Measurements from ENCODE around the gene CTBP2.

The CTBP2 gene

DNA sequence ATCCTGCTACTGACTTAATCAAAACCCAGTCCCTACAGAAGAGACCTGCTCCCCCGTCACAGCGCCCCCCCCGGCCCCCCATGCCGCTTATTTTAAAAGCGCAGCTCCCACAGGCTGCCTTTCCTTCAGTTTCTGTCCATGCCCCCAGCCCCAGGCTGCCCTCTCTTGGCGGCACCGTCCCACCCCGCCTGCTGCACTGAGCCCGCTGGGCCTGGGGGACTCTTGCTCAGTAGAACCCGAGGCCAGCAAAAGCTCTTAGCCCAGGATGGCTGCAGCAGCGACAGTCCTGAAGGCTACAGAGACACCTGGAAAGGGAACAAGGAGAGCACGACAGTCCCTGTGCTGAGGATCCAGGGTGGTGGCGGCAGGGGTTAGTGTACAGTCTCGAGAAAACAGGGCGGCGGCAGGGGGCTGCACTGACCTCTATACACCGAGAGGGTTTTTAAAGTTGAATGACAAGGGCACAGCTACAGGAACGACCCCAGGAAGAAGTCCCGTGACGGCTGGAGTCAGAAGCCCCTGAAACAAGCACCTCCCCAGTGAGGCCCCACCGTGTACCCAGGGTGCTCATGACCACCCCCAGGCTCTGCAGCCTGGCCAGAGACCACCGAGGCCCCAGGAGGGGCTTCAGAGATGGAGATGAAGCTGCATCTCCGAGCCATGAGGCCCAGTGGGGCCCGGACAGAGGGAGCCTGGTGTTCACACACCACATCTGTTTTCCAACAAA, 164.1 kb downstream of the CTBP2 start:
- no peaks in the 10 kb centered on the region for H3K36me3 ChIP-seq (replicated peaks; ENCODE audit: insufficient read depth, low read length)
- H3K27me3 ChIP-seq (replicated peaks; ENCODE audit: insufficient read depth, low read length): peaks cover 37% of the 10 kb centered on the region
- no peak overlapping the region for H3K4me2 ChIP-seq (ENCODE audit: low read depth, low read length)
- TF ChIP-seq EZH2phosphoT487 (IDR thresholded peaks at IDR 0.05; ENCODE audit: low read length): no peak
- TF ChIP-seq, protein P1, sequence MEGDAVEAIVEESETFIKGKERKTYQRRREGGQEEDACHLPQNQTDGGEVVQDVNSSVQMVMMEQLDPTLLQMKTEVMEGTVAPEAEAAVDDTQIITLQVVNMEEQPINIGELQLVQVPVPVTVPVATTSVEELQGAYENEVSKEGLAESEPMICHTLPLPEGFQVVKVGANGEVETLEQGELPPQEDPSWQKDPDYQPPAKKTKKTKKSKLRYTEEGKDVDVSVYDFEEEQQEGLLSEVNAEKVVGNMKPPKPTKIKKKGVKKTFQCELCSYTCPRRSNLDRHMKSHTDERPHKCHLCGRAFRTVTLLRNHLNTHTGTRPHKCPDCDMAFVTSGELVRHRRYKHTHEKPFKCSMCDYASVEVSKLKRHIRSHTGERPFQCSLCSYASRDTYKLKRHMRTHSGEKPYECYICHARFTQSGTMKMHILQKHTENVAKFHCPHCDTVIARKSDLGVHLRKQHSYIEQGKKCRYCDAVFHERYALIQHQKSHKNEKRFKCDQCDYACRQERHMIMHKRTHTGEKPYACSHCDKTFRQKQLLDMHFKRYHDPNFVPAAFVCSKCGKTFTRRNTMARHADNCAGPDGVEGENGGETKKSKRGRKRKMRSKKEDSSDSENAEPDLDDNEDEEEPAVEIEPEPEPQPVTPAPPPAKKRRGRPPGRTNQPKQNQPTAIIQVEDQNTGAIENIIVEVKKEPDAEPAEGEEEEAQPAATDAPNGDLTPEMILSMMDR (IDR thresholded peaks at IDR 0.05; ENCODE audit: low read length): no peak
- no peak for TF ChIP-seq EZH2 (optimal IDR thresholded peaks at IDR 0.05; ENCODE audit: low read depth, low read length)
- no peak overlapping the region for H3K9ac ChIP-seq (ENCODE audit: low read length)
- H3K4me1 ChIP-seq (ENCODE audit: low read length): no peaks in the 10 kb centered on the region
- DNase-seq: no peak
- H2AFZ ChIP-seq (ENCODE audit: low read length): no peak overlapping the region
- H3F3A ChIP-seq (ENCODE audit: insufficient read depth, low read length): no peaks in the 10 kb centered on the region
- H3K79me2 ChIP-seq (ENCODE audit: low read length): no peaks in the 10 kb centered on the region
- H3K9me3 ChIP-seq (replicated peaks; ENCODE audit: insufficient read depth, low read length): no peaks in the 10 kb centered on the region
- H3K27ac ChIP-seq (ENCODE audit: low read length): no peak overlapping the region
- no peaks in the 10 kb centered on the region for H4K20me1 ChIP-seq (ENCODE audit: insufficient read depth, low read length)
- H3K9me2 ChIP-seq (replicated peaks; ENCODE audit: insufficient read depth, low read length): no peaks in the 10 kb centered on the region
- no peak overlapping the region for H3K4me3 ChIP-seq (ENCODE audit: low read length)

DNA sequence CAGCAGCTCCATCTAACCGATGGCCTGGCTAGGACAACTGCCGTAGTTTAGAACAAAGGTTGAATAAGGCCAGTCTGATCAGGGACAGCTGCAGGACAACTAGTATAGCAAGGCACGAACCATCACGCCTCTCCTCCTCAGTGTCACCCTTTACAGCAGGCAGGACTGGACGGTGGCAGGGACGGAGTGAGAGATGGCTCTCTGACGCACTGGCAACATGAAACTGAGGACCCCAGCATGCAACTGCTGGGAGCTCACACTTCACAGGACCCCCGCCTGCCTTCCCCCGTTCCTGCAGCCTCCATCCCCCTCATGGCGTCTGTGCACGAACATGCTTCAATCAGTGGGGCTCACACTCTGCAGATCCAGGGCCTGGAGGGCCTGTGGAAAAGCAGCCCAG, 164.8 kb downstream of the CTBP2 start:
- H4K20me1 ChIP-seq (ENCODE audit: insufficient read depth, low read length): no peaks in the 10 kb centered on the region
- no peaks in the 10 kb centered on the region for H3K4me1 ChIP-seq (ENCODE audit: low read length)
- DNase-seq: no peak
- H2AFZ ChIP-seq (ENCODE audit: low read length): no peak overlapping the region
- H3K9me2 ChIP-seq (replicated peaks; ENCODE audit: insufficient read depth, low read length): no peaks in the 10 kb centered on the region
- no peak overlapping the region for H3K4me3 ChIP-seq (ENCODE audit: low read length)
- H3K9me3 ChIP-seq (replicated peaks; ENCODE audit: insufficient read depth, low read length): no peaks in the 10 kb centered on the region
- no peaks in the 10 kb centered on the region for H3K36me3 ChIP-seq (replicated peaks; ENCODE audit: insufficient read depth, low read length)
- no peaks in the 10 kb centered on the region for H3F3A ChIP-seq (ENCODE audit: insufficient read depth, low read length)
- no peak overlapping the region for H3K27ac ChIP-seq (ENCODE audit: low read length)
- no peak overlapping the region for H3K4me2 ChIP-seq (ENCODE audit: low read depth, low read length)
- no peaks in the 10 kb centered on the region for H3K79me2 ChIP-seq (ENCODE audit: low read length)
- TF ChIP-seq EZH2 (optimal IDR thresholded peaks at IDR 0.05; ENCODE audit: low read depth, low read length) (no peak), EZH2phosphoT487 (IDR thresholded peaks at IDR 0.05; ENCODE audit: low read length) (no peak)
- TF ChIP-seq, protein P1 (IDR thresholded peaks at IDR 0.05; ENCODE audit: low read length): no peak
- H3K9ac ChIP-seq (ENCODE audit: low read length): no peak overlapping the region
- peaks cover 30% of the 10 kb centered on the region for H3K27me3 ChIP-seq (replicated peaks; ENCODE audit: insufficient read depth, low read length)

DNA sequence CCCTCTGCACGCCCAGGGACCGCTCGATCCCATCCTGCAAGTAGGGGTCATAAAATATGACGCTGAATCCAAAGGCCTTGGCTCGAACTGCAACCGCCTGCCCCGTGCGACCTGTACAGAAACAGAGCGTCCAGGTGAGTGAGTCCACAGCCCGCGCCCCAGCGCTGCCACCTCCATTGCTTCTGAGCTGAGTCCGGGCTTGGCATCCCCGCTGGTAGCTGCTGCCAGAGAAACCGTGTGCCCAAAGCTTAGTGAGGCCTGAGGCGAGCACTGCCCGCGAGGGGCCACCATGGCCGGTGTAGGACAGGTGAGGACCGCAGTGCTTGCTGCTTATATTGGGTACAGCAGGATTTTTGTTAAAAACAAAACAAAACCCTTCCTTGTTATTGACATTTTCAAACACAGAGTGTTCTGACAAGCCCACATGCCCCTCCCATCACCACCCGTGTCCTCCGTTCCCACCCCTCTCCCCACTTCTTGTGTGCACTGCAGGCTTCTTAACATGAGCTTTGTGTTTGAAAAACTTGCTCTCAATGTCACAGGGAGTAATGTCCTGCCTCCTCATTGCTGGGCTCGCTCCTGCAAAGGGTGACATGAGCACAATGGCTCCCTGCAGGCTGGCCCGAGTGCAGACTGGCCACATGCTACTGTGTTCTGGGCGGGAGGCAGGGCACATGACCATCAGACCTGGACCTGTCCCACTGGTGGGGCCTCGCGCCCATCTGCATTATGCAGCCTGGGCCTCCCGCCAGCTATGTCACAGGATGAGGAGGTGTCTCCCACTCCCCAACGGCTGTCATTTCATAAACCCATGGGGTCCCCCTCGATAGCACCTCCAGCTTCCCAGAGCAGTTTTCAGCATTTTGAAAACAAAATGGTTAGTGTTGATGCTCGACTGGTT, 165.5 kb downstream of the CTBP2 start:
- no peak for DNase-seq
- Histone ChIP-seq H3K36me3 (replicated peaks; ENCODE audit: insufficient read depth, low read length) (no peaks in the 10 kb centered on the region), H3K4me3 (ENCODE audit: low read length) (no peak overlapping the region), H3K27me3 (replicated peaks; ENCODE audit: insufficient read depth, low read length) (peaks cover 22% of the 10 kb centered on the region), H3F3A (ENCODE audit: insufficient read depth, low read length) (no peaks in the 10 kb centered on the region), H2AFZ (ENCODE audit: low read length) (no peak overlapping the region), H3K9me3 (replicated peaks; ENCODE audit: insufficient read depth, low read length) (no peaks in the 10 kb centered on the region), H3K9ac (ENCODE audit: low read length) (no peak overlapping the region), H3K9me2 (replicated peaks; ENCODE audit: insufficient read depth, low read length) (no peaks in the 10 kb centered on the region), H4K20me1 (ENCODE audit: insufficient read depth, low read length) (no peaks in the 10 kb centered on the region), H3K4me2 (ENCODE audit: low read depth, low read length) (no peak overlapping the region), H3K27ac (ENCODE audit: low read length) (no peak overlapping the region), H3K4me1 (ENCODE audit: low read length) (no peaks in the 10 kb centered on the region), H3K79me2 (ENCODE audit: low read length) (no peaks in the 10 kb centered on the region)
- TF ChIP-seq EZH2 (optimal IDR thresholded peaks at IDR 0.05; ENCODE audit: low read depth, low read length) (no peak), EZH2phosphoT487 (IDR thresholded peaks at IDR 0.05; ENCODE audit: low read length) (no peak)
- TF ChIP-seq, protein P1 (IDR thresholded peaks at IDR 0.05; ENCODE audit: low read length): no peak

Data from MM.1S (cell line).